Inflammatory macrophage treated with lipopolysaccharide for 4 hours (primary cell): ENCODE data around the gene VIPR2.
"Not testable (repeated sequence)": the region's sequence is repeated elsewhere in the genome, so short reads cannot be mapped to it uniquely, and the experiment has no call there.

Experiments
- DNase-seq: peaks from one replicate; pipeline ENCODE4 v3.0.0-alpha.2; 2020

The VIPR2 gene

DNA sequence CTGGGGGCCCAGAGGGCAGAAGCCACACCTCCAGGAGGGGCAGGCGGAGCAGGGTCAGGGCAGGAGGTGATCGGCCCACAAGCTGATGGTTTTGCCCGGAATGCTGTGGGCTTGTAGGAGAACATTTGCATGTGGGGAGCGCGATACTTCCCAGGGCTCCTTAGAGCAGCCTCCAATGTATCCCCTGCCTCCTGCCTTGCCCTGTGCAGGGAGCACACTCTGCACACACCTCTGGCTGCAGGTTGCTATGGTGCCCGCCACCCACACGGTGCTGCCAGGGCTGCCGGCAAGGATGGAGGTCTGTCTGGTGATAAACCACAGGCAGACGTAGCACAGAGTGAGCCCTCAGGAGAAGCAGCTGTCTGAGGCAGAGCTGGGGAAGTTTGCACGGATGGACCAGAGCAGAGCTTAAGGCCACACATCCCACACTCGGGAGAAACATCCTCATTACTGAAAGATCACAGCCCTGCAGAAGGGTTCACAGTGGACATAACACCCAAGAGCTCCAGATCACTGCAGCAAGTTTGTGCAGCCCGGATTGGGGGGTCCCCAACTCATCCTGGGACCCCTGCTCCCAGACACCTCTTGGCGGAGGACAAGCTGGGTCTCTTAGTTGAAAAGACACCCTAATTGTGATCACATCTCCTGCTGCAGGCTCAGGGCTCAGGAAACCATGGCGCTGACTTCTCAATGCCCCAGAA lies 41.8 kb downstream of the VIPR2 start:
- no peak for DNase-seq

DNA sequence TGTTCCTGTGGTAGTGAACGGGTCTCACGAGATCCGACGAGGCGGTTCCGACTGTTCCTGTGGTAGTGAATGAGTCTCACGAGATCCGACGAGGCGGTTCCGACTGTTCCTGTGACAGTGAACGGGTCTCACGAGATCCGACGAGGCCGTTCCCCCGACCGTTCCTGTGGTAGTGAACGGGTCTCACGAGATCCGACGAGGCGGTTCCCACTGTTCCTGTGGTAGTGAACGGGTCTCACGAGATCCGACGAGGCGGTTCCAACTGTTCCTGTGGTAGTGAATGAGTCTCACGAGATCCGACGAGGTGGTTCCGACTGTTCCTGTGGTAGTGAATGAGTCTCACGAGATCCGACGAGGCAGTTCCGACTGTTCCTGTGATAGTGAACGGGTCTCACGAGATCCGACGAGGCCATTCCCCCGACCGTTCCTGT lies 43.0 kb downstream of the VIPR2 start:
- DNase-seq: not testable (repeated sequence)

DNA sequence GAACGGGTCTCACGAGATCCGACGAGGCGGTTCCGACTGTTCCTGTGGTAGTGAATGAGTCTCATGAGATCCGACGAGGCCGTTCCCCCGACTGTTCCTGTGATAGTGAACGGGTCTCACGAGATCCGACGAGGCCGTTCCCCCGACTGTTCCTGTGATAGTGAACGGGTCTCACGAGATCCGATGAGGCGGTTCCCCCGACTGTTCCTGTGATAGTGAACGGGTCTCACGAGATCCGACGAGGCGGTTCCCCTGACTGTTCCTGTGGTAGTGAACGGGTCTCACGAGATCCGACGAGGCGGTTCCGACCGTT lies 43.6 kb downstream of the VIPR2 start:
- DNase-seq: not testable (repeated sequence)

DNA sequence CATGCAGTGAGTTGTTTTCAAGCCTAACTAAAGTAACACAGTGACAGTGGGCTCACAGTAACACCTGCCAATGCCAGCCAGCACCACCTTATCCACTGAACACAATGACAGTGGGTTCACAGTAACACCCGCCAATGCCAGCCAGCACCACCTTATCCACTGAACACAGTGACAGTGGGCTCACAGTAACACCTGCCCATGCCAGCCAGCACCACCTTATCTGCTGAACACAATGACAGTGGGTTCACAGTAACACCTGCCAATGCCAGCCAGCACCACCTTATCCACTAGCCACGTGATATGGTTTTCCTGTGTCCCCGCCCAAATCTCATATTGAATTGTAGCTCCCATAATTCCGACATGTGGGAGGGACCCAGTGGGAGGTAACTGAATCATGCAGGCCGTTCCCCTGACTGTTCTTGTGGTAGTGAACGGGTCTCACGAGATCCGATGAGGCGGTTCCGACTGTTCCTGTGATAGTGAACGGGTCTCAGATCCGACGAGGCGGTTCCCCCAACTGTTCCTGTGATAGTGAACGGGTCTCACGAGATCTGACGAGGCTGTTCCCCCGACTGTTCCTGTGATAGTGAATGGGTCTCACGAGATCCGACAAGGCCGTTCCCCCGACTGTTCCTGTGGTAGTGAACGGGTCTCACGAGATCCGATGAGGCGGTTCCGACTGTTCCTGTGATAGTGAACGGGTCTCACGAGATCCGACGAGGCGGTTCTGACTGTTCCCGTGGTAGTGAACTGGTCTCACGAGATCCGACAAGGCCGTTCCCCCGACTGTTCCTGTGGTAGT lies 44.2 kb downstream of the VIPR2 start:
- DNase-seq: not testable (repeated sequence)

DNA sequence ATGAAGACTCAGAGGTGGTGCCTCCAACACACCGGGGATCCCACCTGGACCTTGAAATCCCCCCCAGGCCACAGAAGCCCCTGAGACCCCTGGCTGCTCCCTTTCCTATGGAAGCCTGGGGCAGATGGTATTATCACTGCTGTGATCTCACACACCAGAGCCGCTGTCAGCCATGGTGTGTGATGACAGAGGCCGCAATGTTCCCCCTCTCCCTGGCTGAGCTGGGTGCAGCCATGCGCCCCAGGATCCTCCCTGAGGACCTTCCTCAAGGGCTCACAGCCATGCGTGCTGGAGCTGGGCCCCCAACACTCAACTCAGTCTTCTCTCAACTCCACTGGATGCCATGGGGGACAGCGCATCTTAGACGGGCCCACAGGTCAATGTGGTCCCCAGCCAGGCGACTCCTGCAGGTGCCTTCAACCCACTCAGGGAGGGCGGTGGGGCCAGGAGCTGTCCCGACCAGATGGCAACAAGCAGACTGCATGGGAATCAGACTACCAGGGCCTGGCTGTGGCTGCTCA lies 44.9 kb downstream of the VIPR2 start:
- DNase-seq: no peak

DNA sequence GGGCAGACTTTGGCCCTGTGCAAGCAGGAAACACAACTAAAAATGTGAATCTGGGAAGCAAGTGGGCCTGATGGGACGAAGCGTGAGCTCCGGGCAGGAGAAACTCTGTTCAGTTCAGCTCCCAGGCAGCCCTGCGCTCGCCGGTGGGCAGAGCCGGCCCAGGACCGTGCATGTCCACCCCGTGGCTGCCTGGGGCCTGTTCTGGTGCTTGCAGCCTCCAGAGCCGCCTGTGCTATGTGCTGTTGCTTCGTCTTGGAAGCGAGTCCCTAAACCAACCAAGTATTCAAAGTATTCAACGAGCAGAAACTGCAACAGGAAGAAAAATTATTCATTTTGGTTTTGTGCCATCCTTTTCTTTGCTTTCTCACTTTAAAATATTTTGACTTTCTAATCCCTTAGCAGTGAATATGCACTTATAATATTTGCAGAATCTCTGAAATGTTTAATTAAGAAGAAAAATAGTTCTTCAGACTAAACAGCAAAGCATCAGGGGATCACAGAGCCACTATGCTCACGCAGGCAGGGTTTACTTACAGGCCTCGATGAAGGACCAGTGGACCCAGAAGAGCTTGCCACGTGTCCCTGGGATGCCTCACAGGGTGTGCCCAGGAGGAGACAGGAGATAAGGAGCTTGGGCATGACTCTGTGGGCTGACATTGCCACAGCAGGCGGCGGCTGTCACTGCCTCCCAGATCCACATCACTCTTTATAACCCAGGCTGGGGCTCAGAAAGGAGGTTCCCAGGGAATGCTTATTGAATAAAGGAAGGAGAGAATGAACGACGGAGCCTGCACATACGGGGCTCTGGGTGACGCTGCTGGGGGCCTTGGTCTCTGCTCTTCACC lies 45.6 kb downstream of the VIPR2 start:
- no peak for DNase-seq

DNA sequence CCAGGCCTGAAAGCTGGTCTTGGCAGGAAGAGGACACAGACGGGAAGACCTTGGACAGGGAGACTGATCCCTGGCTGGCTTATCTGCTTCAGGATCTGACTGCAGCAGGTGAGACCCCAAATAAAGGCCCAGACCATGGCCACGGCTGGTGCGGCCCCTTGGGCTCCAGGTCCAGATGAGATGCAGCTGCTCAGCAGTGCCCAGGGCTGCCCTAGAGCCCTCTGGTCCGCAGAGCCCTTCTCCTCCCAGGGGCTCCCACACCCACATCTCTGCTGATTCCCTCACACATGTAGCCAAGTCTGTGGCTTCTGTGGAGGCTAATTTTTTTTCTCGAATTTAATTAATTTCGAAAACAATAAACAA lies 46.3 kb downstream of the VIPR2 start:
- DNase-seq: no peak

DNA sequence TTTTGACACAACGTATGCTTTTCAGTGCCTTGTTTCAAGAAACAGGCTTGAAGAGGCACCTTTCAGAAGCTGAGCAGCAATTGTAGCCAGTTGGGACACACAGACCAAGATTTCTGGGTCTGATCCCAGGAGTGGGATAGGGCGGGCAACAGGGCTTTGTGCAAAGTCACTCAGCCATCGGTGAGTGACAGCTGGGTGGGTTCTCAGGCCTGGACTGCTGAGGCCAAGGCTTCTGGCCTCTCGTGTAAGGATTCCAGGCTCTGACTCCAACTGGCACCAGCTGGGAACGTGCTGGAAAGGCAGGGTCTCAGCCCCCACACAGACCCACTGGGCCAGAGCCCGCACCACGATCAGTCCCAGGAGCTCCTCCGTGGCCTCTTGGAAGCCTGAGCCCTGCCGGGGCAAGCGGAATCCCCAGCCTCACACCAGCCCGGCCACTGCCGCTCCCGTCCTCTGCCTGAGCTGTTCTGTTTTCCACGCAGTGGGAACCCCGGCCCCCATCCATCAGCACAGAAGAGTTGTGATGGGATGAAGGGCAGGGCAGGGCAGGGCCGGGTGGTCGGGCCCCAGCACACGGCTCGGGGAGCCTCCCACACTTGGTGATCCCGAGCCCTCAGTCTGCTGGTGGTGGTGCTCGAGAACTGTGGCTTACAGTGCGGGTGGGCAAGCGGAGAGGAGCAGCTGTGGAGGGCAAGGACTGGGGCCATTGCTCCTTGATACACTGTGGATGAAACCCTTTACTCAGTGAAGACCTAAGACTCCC lies 46.8 kb downstream of the VIPR2 start:
- no peak for DNase-seq

DNA sequence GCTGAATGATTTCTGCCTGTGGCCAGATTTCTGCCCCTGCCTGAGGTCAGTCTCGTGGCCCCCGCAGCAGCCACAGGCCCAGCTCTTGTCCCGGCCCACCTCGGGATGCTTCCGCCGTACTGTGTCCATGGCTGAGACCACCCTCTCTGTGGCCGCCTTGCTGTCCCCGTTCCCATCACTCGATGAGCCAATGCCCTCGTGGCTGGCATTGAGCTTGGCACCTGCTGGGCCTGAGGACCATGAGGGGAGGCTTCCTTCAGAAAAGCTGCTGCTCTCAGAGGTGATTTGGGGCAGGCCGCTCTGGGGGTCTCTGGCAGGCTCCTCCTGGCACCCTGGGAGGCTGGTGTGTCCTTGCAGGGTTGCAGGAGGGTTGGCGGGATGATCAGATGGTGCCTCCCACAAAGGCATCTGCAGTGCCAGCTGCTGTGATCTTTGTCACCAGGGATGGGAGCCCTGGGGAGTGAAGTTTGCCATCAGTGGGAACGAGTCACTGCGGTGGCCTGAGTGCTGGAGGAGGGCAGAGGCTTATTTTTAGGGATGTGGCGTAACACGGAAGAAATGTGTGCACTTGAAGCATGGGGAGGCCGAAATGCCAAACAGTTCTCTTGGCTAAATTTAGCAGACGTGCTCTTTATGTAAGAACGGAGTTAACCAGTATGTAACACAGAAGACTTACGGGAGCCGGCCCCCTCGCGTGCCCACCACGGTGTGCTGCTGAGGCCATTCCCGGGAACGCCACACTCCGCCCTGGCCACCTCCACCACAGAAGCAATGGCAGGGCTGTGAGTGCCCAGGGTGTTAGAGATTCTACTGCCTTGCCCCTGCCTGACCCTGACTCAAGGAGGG lies 47.7 kb downstream of the VIPR2 start:
- no peak for DNase-seq

DNA sequence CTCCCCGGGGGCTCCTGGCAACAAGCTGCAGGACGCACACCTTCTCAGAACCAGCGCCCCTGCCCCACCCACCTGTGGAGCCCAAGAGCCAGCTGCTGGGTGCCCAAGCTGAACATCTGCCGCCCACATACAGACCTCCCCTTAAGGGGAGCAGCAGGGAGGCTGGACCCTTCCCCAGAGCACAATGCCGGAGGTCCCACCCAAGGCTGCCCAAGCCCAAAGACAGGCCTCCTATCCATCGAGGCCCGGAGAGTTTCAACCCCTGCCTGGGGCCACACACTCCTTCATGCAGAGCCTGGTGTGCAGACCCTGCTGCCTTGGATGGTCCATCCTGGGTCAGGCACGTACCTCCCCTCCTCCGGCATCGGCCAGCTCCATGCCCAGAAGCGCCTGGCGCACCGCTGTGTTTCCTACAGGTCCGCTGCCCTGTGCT lies 48.7 kb downstream of the VIPR2 start:
- DNase-seq: no peak

DNA sequence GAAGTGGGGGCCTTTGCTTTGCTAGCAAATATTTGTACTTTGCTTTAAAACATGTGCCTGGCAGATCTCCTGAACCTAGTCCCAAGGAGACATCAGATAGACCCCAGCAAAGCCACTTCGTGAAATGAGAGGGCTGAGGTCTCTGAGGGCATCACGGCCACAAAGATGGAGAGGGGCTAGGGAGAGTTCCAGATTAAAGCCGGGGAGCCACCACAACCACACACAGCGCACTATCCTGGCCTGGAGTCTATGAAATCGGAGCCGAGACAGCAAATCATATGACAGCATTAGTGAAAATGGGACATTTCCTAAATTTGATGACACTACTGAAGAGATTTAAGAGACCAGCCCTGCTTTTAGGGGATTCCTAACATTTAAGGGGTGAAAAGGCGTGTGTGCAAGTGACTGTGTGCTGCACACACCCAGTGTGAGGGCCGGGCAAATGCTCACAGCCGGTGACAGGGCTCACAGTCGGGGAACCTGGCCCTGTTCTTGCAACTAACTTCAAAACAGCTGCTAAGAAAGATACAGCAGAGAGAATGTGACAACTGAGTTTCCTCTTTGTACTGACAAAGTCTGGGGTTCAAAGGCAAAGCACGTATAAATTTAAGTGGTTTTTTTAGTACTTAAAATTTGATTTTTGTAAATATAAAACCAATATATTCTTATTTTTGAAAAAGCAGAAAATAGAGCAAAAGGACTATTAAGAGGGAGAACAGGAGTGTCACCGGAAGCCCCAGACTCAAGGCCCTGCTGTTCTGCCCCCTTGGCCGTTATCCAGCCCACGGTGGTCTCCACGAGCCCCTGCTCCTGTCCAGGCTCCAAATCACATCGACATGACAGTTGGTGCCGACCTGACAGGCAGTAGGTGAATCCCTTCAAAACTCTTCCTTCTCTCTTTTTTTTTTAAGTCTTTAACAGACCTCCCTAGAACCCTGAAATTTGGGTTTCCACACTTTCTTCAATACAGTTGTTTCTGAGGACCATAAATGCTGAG lies 49.5 kb downstream of the VIPR2 start:
- no peak for DNase-seq

DNA sequence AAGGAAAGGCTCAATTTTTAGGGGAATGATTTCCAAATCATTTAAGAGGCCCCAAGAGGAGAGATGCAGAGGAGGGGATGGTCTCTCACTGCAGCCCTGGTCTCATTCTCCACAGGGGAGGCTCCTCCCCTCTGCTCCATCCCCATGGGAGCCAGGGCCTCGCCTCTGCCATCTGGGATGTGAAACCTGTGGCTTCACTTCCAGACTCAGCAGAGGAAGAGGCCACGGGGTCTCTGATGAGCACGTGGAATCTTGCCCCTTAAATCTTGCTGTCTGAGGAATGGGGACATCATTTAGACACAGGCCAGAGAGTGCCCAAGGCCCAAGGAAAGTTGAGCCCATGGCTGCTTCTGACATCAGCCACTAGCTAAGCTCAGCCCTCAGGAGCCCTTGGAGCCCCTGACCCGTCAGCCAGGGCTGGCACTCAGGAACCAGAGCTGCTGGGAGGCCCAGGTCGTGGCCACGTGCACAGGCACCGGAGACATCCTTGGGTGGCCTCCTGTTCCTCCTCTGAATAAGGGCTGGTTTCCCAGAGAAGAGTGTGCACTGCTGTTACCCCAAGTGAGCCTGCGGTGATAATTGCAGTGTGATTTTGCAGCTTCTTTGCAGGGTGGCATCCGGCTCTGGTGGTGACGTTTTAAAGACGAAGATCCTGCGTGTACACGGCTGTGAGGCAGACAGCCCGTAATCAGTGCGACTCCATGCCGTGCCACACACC lies 50.5 kb downstream of the VIPR2 start:
- no peak for DNase-seq

DNA sequence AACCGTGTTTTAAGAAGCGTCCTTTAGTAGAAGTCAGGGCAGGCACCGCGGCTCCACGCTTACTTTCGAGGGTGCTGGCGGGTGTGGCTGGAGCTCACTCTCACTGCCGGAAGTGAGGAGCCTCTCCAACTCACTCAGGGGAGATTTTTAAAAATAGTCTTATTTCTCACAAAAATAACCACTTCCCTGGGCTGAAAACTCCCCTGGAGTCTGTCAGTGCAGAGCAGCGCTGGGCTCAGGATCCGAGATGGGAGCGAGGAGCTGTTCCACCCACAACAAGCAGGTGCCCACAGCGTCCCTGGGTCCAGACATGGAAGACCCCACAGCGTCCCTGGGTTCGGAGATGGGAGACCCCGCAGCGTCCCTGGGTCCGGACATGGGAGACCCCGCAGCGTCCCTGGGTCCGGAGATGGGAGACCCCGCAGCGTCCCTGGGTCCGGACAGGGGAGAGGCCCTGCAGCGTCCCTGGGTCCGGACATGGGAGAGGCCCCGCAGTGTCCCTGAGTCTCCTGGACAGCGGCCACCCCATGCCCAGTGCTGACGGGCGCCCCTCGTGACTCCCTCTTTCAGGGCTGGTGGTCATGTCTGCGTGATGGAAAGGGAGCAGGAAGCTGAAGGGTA lies 51.2 kb downstream of the VIPR2 start:
- no peak for DNase-seq

DNA sequence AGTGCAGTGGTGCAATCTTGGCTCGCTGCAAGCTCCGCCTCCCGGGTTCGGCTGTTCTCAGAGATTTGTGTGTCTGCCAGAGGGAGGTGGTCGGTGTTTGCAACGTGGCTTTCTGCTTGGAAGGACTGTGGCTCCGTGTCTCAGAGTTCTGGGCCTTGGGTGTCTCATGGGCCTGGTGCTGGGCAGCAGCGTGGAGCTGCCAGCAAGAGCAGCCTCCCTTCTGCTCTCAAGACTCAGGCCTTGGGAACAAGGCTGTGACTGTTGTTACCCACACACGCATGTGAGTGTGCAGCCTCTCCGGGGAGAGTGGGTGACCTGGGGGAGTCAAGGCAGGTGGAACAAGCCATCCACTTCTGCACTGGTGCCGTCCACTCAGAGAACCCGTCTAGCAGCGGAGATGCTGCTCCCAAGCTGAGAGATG lies 52.0 kb downstream of the VIPR2 start:
- DNase-seq: no peak

DNA sequence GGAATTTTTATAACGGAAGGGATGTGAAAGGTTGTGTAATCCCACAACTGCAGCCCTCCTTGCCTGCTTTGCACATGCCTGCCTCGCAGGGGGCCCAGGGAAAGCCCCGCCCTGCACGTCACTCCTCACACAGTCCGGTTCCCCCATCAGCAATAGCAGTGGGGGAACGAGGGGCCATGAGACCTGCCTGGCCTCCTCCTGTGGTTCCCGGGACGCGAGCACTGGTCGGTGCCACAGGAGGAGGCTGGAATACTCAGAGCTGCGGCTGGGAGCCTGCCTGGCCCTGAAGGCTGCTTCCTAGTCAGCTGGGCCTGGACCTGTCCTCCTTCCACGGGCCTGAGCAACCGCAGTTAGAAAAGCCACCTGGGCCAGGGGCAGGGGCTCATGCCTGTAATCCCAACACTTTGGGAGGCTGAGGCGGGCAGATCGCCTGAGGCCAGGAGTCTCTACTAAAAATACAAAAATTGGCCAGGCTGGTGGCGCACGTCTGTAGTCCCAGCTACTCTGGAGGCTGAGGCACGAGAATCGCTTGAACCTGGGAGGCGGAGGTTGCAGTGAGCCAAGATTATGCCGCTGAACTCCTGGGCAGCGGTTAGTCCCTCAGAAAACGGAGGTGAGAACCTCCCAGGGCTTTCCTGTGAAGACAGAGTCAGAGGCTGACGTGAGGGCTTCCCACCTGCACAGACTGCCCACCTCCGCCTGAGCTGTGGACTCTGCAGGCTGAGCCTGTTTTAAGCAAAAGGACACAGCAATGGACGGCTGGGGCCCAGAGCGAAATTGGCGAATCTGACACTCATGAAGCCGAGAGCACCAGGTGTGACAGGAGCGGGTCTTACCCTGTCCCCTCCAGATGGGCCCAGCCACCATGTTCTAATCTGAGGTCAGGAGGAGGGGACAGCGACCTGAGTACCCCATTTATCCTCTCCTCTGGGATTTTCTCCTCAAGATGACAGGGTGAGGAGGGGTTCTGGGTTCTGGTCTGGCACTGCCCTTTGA lies 52.9 kb downstream of the VIPR2 start:
- DNase-seq: no peak

DNA sequence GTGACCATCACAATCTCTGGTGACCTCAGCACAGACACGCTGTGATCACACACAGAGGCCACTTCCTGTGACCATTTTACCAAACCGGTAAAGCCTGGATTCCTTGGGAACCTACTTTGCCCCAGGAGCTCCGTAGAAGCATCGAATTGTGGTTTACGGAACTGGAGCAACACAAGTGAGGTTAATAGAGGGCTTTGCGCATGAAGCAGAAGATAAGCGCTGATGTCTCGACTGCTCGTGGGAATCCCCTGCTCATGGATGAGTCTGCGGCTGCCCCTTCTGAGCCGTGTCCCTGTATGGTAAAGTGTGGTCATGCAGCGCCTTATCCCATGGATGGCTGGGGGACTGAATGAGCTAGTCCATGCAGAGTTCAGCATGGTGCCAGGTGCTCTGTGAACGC lies 53.6 kb downstream of the VIPR2 start:
- no peak for DNase-seq

DNA sequence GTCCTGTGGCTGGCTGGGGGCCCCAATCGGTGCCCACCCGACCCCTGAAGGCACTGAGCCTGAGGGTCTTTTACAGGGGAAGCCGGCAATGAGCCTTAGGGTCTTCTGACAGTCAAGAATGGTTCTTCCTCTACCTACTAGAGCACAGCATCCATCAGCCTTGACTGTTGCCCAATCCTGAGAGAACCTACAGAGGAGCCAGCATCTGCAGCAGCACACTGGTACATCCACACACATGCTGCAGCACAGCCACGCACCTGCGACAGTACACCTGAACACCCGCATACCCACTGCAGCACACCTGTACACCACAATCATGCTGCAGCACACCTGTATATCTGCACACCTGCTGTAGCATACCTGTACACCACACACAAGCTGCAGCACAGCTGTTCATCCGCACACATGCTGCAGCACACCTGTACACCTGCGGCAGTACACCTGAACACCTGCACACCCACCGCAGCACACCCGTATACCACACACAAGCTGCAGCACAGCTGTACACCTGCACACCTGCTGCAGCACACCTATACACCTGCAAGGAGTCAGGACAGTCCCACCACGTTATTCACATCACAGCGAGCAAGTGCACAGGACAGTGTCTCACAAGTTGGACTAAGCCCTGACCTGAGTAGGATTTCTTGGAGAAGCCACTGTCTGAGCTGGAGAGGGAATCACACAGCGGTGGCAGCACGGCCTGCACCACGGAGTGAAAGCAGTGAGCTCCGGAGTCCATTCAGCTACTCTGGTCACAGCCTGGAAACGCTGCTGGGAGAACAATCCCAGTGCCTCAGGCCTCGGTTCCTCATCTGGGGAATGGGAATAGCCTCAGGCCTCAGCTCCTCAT lies 56.4 kb downstream of the VIPR2 start:
- no peak for DNase-seq
